ENCODE data around the gene CADM1.

CADM1 gene

GRCh38 chr11:115191761-115192160, 312.5 kb downstream of the CADM1 start:
- no peak for TF ChIP-seq CTCF (IDR thresholded peaks at IDR 0.05; ENCODE audit: low read depth, low read length)
- no peak for TF ChIP-seq EZH2phosphoT487 (IDR thresholded peaks at IDR 0.05; ENCODE audit: low read depth)
- H3K79me2 ChIP-seq (ENCODE audit: low read length): no peaks in the 10 kb centered on the region
- peaks cover 38% of the 10 kb centered on the region for H3K27me3 ChIP-seq (ENCODE audit: low read depth, low read length)
- no peak overlapping the region for H3K4me3 ChIP-seq (ENCODE audit: low read length)
- H3K4me1 ChIP-seq (ENCODE audit: low read length): peaks cover 15% of the 10 kb centered on the region
- no peaks in the 10 kb centered on the region for H3K9me3 ChIP-seq (ENCODE audit: insufficient read depth, low read length)
- H3K4me2 ChIP-seq (ENCODE audit: low read length): no peak overlapping the region
- H3K9ac ChIP-seq (ENCODE audit: low read length): no peak overlapping the region
- no peak overlapping the region for H3K27ac ChIP-seq (ENCODE audit: low read length)
- no peaks in the 10 kb centered on the region for H4K20me1 ChIP-seq (ENCODE audit: insufficient read depth, low read length)
- no peak overlapping the region for H2AFZ ChIP-seq (ENCODE audit: low read depth, low read length)
- H3K36me3 ChIP-seq (replicated peaks; ENCODE audit: low read depth, low read length): no peaks in the 10 kb centered on the region

GRCh38 chr11:115190196-115190595, 314.0 kb downstream of the CADM1 start:
- H2AFZ ChIP-seq (ENCODE audit: low read depth, low read length): no peak overlapping the region
- peaks cover 41% of the 10 kb centered on the region for H3K27me3 ChIP-seq (ENCODE audit: low read depth, low read length)
- H3K9me3 ChIP-seq (ENCODE audit: insufficient read depth, low read length): no peaks in the 10 kb centered on the region
- no peak overlapping the region for H3K4me3 ChIP-seq (ENCODE audit: low read length)
- H4K20me1 ChIP-seq (ENCODE audit: insufficient read depth, low read length): no peaks in the 10 kb centered on the region
- no peaks in the 10 kb centered on the region for H3K36me3 ChIP-seq (replicated peaks; ENCODE audit: low read depth, low read length)
- no peak overlapping the region for H3K4me2 ChIP-seq (ENCODE audit: low read length)
- H3K79me2 ChIP-seq (ENCODE audit: low read length): no peaks in the 10 kb centered on the region
- H3K4me1 ChIP-seq (ENCODE audit: low read length): peaks cover 15% of the 10 kb centered on the region
- H3K27ac ChIP-seq (ENCODE audit: low read length): no peak overlapping the region
- TF ChIP-seq CTCF (IDR thresholded peaks at IDR 0.05; ENCODE audit: low read depth, low read length) (no peak), EZH2phosphoT487 (IDR thresholded peaks at IDR 0.05; ENCODE audit: low read depth) (no peak)
- no peak overlapping the region for H3K9ac ChIP-seq (ENCODE audit: low read length)

GRCh38 chr11:115188898-115189278, 315.3 kb downstream of the CADM1 start:
- Histone ChIP-seq H3K4me1 (ENCODE audit: low read length) (peaks cover 4% of the 10 kb centered on the region), H3K9ac (ENCODE audit: low read length) (no peak overlapping the region), H3K79me2 (ENCODE audit: low read length) (no peaks in the 10 kb centered on the region), H3K9me3 (ENCODE audit: insufficient read depth, low read length) (no peaks in the 10 kb centered on the region), H2AFZ (ENCODE audit: low read depth, low read length) (no peak overlapping the region), H3K4me2 (ENCODE audit: low read length) (no peak overlapping the region), H3K36me3 (replicated peaks; ENCODE audit: low read depth, low read length) (no peaks in the 10 kb centered on the region), H3K27ac (ENCODE audit: low read length) (no peak overlapping the region), H4K20me1 (ENCODE audit: insufficient read depth, low read length) (no peaks in the 10 kb centered on the region), H3K4me3 (ENCODE audit: low read length) (no peak overlapping the region), H3K27me3 (ENCODE audit: low read depth, low read length) (peaks cover 47% of the 10 kb centered on the region)
- TF ChIP-seq EZH2phosphoT487 (IDR thresholded peaks at IDR 0.05; ENCODE audit: low read depth) (no peak), CTCF (IDR thresholded peaks at IDR 0.05; ENCODE audit: low read depth, low read length) (no peak)

GRCh38 chr11:115188188-115188897, 315.9 kb downstream of the CADM1 start:
- no peak overlapping the region for H3K27ac ChIP-seq (ENCODE audit: low read length)
- H4K20me1 ChIP-seq (ENCODE audit: insufficient read depth, low read length): no peaks in the 10 kb centered on the region
- H3K4me2 ChIP-seq (ENCODE audit: low read length): no peak overlapping the region
- H3K9me3 ChIP-seq (ENCODE audit: insufficient read depth, low read length): no peaks in the 10 kb centered on the region
- no peaks in the 10 kb centered on the region for H3K4me1 ChIP-seq (ENCODE audit: low read length)
- no peaks in the 10 kb centered on the region for H3K36me3 ChIP-seq (replicated peaks; ENCODE audit: low read depth, low read length)
- no peak for TF ChIP-seq CTCF (IDR thresholded peaks at IDR 0.05; ENCODE audit: low read depth, low read length)
- no peak for TF ChIP-seq EZH2phosphoT487 (IDR thresholded peaks at IDR 0.05; ENCODE audit: low read depth)
- no peaks in the 10 kb centered on the region for H3K79me2 ChIP-seq (ENCODE audit: low read length)
- no peak overlapping the region for H2AFZ ChIP-seq (ENCODE audit: low read depth, low read length)
- H3K27me3 ChIP-seq (ENCODE audit: low read depth, low read length): peaks cover 52% of the 10 kb centered on the region
- H3K9ac ChIP-seq (ENCODE audit: low read length): no peak overlapping the region
- H3K4me3 ChIP-seq (ENCODE audit: low read length): no peak overlapping the region

Measured in OCI-LY3 (cell line).